AG04449 (cell line): ENCODE measurements around the gene PPM1H.

Experiments
- CTCF ChIA-PET: fragments of 350-600 bp; formaldehyde crosslinking; extraction: SDS; loops from one replicate; lab custom pipeline; 2021; ENCODE audit warnings: antibody characterized with exemption; lab: Yijun Ruan, JAX
- POLR2A ChIA-PET: fragments of 400-600, 350-600 bp; formaldehyde crosslinking; extraction: SDS; loops from one replicate; lab custom pipeline; 2020; ENCODE audit warnings: antibody characterized with exemption, inconsistent platforms; lab: Yijun Ruan, JAX
- DNase-seq: peaks from one replicate; pipeline ENCODE4 v3.0.0-alpha.2; 2010; ENCODE audit warnings: low read depth, low spot score
- H3K4me3 ChIP-seq: 2 replicates; pipeline ENCODE4 v1.5.1; 2011; ENCODE audit warnings: low read depth, mild to moderate bottlenecking, control low read depth, low read length
- TF ChIP-seq, protein P1 (sequence below): IDR thresholded peaks from one replicate; pipeline ENCODE4 v1.5.1; 2011; ENCODE audit warnings: mild to moderate bottlenecking, moderate library complexity, low read length, control low read depth, inconsistent platforms; ENCODE audit not compliant: insufficient read depth; ENCODE audit errors: missing control alignments

The PPM1H gene

DNA sequence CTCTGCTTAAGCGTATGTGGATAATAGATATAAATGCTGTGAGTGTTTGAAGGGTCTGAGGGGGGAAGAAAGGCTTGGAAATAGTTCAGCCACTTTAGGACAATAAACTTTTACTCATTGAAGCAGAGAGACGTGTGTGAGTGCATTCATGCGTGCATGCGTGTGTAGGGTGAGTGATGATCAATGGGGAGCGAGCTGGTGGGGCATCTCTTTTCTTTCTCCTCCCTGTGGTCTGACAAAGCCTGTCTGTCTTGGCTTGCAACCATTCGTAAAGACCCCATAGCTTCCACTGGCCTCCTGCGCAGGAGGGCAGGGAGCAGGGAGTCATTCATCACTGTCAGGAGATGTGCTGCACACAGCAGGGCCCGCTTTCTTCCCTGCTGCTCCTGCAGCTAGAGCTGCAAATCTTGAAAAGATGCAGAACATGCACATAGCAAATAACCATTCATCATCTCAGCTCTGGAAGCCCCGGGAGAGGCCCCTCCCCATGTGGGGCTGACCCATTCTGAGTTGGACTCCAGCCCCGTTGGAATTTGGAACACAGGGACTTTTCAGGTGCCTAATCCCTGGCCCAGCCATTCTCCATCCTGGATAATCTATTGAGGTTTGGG lies 223.2 kb downstream of the PPM1H start:
- POLR2A ChIA-PET = interaction anchor here (1.2 kb wide), 1 partner anchor 9 kb away, joined by 3 read pairs; no protein-coding TSS in a partner anchor
- CTCF ChIA-PET = no interaction called here
- no peak for DNase-seq

DNA sequence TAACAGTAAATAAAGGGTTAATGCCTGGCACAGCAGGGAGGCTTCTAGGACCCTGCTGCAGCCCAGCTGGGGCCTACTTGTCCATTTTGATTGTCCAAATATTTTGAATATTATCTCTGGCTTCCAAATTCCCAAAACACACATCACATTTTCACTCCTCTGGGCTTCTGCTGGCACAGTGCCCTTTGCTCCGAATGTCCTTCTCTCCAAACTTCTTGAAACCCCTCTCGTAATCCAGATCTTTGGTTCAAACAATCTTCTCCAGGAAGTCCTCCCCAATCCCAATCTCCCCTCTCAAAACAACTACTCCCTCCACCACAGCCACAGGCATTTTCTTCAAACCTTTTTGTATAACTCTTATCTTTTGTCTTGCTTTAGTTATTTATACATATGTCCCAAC lies 225.6 kb downstream of the PPM1H start:
- CTCF ChIA-PET = interaction anchor here (1.8 to 2.2 kb wide), 2 partner anchors 11 to 14 kb away, joined by 4 to 7 read pairs; no protein-coding TSS in a partner anchor
- no peak overlapping the region for H3K4me3 ChIP-seq
- POLR2A ChIA-PET = no interaction called here
- no peak for DNase-seq
- TF ChIP-seq, protein P1, sequence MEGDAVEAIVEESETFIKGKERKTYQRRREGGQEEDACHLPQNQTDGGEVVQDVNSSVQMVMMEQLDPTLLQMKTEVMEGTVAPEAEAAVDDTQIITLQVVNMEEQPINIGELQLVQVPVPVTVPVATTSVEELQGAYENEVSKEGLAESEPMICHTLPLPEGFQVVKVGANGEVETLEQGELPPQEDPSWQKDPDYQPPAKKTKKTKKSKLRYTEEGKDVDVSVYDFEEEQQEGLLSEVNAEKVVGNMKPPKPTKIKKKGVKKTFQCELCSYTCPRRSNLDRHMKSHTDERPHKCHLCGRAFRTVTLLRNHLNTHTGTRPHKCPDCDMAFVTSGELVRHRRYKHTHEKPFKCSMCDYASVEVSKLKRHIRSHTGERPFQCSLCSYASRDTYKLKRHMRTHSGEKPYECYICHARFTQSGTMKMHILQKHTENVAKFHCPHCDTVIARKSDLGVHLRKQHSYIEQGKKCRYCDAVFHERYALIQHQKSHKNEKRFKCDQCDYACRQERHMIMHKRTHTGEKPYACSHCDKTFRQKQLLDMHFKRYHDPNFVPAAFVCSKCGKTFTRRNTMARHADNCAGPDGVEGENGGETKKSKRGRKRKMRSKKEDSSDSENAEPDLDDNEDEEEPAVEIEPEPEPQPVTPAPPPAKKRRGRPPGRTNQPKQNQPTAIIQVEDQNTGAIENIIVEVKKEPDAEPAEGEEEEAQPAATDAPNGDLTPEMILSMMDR = no peak

More for the DNA sequence above, 223.2 kb downstream of the PPM1H start:
- TF ChIP-seq, protein P1 = no peak
- H3K4me3 ChIP-seq = no peak overlapping the region

DNA sequence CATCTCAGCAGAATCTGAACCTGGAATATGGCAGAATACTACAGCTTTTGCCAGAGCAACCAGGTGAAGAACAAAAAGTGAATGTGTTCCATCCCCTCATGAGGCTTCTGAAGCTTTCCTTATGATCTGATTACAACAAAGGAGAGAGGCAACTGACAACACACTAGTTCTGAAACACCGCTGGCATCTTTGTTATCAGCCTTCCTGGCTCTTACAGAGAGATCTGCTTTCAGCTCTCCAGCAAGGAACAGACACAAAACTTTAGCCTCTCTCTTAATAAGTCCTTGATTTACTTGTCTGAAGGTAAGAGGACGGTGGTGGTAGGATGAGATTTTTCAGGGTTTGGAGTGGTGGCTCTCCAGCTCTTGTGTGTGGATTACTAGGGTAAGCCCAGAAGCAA lies 227.0 kb downstream of the PPM1H start:
- ChIA-PET CTCF (interaction anchor here (0.8 to 2.2 kb wide), 3 partner anchors 9 to 13 kb away, joined by 3 to 7 read pairs (median 4); no protein-coding TSS in a partner anchor), POLR2A (no interaction called here)
- H3K4me3 ChIP-seq = no peak overlapping the region
- TF ChIP-seq, protein P1 = no peak
- DNase-seq = no peak

DNA sequence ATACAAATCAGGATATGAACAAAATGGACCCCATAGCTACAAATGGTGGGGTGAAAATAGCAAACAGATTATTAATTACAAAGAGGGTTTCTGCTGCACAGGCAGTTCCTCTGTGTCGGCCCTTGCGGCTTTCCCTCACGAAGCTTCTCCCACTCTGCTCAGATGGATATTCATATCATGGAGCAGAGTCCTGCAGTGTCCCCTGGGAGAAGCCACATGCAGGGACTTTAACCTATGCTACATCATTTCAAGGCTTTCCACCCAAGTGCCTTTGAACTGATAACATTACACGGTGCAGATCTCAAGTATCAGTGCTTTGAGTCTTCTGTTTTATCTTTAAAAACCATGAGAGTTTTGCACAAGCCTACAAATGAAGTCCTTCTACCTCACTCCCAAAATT lies 229.1 kb downstream of the PPM1H start:
- H3K4me3 ChIP-seq = no peak overlapping the region
- ChIA-PET CTCF (interaction anchor here (0.9 to 3.5 kb wide), 5 partner anchors 9 to 19 kb away, joined by 3 to 17 read pairs (median 3); no protein-coding TSS in a partner anchor), POLR2A (no interaction called here)
- TF ChIP-seq, protein P1 = no peak
- no peak for DNase-seq

DNA sequence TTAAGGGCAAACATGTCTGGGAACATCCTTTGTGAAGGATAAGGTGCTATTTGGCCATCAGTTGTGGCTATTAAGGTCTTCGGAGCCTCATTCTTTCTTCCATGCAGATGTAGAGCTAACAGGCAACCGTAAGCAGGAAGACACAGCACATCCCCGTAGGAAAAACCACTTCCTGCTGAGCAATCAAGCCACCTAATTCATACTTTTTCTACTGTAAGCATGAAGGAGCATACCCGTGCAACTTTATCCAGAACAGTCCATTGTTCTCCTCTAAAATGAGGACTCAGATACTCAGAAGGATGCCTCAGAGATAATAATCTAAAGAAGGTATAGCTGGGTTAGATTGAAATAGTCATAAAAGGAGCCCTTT lies 232.0 kb downstream of the PPM1H start:
- TF ChIP-seq, protein P1 = no peak
- no peak for DNase-seq
- H3K4me3 ChIP-seq = no peak overlapping the region
- ChIA-PET POLR2A (interaction anchor here (0.5 to 2.6 kb wide), 14 partner anchors 8 to 100 kb away, joined by 3 to 11 read pairs (median 3); no protein-coding TSS in a partner anchor), CTCF (interaction anchor here (1.1 to 1.5 kb wide), 3 partner anchors 13 to 91 kb away, joined by 3 to 5 read pairs (median 4); no protein-coding TSS in a partner anchor)

DNA sequence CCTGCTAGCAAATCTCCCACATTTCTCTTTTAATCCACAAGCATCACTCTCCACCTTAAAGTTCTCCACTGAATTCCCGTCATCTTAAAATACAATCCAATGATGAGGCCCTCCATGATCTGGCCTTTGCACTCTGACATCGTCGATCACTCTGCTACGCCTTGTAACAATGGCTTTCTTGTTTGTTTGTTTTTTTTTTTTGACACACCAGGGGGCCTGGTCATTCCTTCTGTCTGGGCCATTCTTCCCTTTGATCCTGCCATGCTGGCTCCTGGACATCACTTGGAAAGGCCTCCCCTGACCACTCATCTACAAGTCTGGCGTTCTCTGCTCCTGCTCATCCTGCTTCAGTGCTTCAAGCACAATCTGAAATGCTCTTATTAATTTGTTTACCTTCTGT lies 233.5 kb downstream of the PPM1H start:
- ChIA-PET CTCF (interaction anchor here (0.9 kb wide), 1 partner anchor 92 kb away, joined by 4 read pairs; no protein-coding TSS in a partner anchor), POLR2A (no interaction called here)
- TF ChIP-seq, protein P1 = no peak
- DNase-seq = no peak
- no peak overlapping the region for H3K4me3 ChIP-seq
